Type B pancreatic cell (in vitro differentiated cells): ENCODE results near the gene STMND1. TPM values are rescaled to one million over a fixed set of nuclear protein-coding genes. Genes with fewer than 3 reads are reported as not detected.

ENCODE experiments used
- DNase-seq: peaks from one replicate; pipeline ENCODE4 v3.0.0; 2021; ENCODE audit warnings: mixed read lengths; ENCODE audit not compliant: unreplicated experiment; ENCODE audit errors: extremely low spot score
- H3K27ac Mint-ChIP-seq: 2 replicates; pipeline ENCODE4 v1.8.0; 2021; ENCODE audit warnings: mild to moderate bottlenecking, mixed read lengths
- H3K27me3 Mint-ChIP-seq: 2 replicates; pipeline ENCODE4 v1.8.0; 2021; ENCODE audit warnings: mixed read lengths
- H3K36me3 Mint-ChIP-seq: 2 replicates; pipeline ENCODE4 v1.8.0; 2021; ENCODE audit warnings: mixed read lengths
- H3K4me1 Mint-ChIP-seq: one replicate; pipeline ENCODE4 v1.8.0; 2021; ENCODE audit warnings: mixed read lengths; ENCODE audit not compliant: unreplicated experiment
- H3K4me3 Mint-ChIP-seq: 2 replicates; pipeline ENCODE4 v1.8.0; 2021; ENCODE audit warnings: mild to moderate bottlenecking, mixed read lengths
- H3K9me3 Mint-ChIP-seq: 2 replicates; pipeline ENCODE4 v1.8.0; 2021; ENCODE audit warnings: mixed read lengths
- total RNA-seq: library from RNA; stranded (reverse); gene quantifications from 2 replicates; pipeline ENCODE4 v1.2.1, GENCODE V29; 2021; ENCODE audit warnings: low replicate concordance
- TF ChIP-seq, protein P1 (sequence below): fragments of 200-600 bp; sonication (generic); conservative IDR thresholded peaks from 2 replicates; pipeline ENCODE4 v1.5.0; 2021; ENCODE audit warnings: antibody characterized with exemption, mild to moderate bottlenecking

STMND1 gene
- total RNA-seq, 1 donor from 2014 or later = 2.2 TPM

DNA sequence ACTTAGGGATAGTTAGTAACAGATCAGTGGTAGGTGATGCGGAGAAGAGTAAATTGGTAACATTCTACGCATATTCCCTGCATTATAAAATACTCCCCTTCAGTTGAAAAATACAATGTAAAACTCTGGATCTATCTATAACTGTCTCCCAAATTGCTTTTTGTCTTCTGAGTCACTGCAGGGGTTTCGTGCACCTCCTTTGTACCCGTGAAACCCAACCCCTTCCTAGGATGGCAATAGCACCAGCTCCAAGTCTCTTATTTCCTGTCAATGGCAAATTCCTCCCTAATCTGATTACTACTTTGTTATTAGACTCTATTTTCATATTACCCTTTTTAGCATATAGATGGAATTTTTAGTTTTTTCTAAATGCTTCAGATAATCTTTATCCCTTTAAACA is 20.6 kb upstream of the STMND1 start:
- Mint-ChIP-seq H3K9me3 (no peaks in the 10 kb centered on the region), H3K36me3 (no peaks in the 10 kb centered on the region), H3K27ac (no peak overlapping the region), H3K27me3 (peaks cover 11% of the 10 kb centered on the region), H3K4me3 (no peak overlapping the region), H3K4me1 (peaks cover 5% of the 10 kb centered on the region)
- TF ChIP-seq, protein P1, sequence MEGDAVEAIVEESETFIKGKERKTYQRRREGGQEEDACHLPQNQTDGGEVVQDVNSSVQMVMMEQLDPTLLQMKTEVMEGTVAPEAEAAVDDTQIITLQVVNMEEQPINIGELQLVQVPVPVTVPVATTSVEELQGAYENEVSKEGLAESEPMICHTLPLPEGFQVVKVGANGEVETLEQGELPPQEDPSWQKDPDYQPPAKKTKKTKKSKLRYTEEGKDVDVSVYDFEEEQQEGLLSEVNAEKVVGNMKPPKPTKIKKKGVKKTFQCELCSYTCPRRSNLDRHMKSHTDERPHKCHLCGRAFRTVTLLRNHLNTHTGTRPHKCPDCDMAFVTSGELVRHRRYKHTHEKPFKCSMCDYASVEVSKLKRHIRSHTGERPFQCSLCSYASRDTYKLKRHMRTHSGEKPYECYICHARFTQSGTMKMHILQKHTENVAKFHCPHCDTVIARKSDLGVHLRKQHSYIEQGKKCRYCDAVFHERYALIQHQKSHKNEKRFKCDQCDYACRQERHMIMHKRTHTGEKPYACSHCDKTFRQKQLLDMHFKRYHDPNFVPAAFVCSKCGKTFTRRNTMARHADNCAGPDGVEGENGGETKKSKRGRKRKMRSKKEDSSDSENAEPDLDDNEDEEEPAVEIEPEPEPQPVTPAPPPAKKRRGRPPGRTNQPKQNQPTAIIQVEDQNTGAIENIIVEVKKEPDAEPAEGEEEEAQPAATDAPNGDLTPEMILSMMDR = no peak
- DNase-seq = no peak

DNA sequence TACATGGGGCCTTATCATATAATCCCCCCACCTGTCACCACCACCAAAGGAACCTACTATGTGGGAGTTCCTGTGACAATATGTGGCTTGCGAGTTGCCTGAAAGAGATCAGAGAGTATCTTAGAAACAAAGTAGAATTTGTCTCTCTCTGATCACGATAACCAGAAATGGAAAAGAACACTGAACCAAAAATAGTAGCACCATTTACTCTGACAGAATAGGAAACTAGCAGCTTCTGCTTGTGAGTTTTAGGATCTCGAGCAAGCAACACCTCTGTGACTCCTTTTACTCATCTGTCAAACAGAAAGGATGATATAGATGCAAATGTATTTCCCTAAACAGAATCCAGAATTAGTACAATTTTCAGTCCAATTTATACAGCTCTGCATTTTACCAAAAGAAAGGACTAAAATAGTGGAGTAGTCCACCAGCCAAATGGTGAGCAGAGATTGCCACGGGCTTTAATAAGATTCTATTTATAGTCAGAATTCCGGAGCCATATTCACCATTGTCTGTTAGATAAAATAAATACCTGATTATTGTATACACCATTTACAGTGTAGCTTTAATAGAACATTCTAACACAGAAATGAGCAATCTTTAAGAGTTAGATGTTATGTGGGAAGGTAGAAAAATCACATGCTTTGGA is 19.9 kb upstream of the STMND1 start:
- Mint-ChIP-seq H3K4me1 (peaks cover 5% of the 10 kb centered on the region), H3K27me3 (peaks cover 9% of the 10 kb centered on the region), H3K9me3 (no peaks in the 10 kb centered on the region), H3K4me3 (no peak overlapping the region), H3K27ac (no peak overlapping the region), H3K36me3 (no peaks in the 10 kb centered on the region)
- TF ChIP-seq, protein P1 = no peak
- DNase-seq = no peak

DNA sequence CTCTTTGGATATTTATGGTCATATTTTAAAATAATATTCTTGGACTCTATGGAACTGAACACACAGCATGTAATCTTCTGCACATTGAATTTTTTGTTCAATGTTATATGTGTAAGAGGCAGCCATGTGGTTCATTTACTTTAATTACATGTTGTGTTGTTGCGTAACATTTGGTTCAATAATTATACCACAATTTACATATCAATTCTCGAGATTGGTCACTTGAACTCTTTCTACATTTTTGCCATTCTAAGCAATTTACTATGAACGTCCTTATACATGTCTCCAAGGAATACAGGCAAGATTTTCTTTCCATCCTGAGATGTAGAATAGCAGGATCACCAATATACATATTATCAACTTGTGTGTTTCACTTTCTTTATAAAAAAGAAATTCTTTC is 18.5 kb upstream of the STMND1 start:
- no peak overlapping the region for H3K27ac Mint-ChIP-seq
- TF ChIP-seq, protein P1 = no peak
- peaks cover 5% of the 10 kb centered on the region for H3K4me1 Mint-ChIP-seq
- H3K9me3 Mint-ChIP-seq = no peaks in the 10 kb centered on the region
- no peak for DNase-seq
- peaks cover 4% of the 10 kb centered on the region for H3K27me3 Mint-ChIP-seq
- H3K36me3 Mint-ChIP-seq = no peaks in the 10 kb centered on the region
- H3K4me3 Mint-ChIP-seq = no peak overlapping the region

DNA sequence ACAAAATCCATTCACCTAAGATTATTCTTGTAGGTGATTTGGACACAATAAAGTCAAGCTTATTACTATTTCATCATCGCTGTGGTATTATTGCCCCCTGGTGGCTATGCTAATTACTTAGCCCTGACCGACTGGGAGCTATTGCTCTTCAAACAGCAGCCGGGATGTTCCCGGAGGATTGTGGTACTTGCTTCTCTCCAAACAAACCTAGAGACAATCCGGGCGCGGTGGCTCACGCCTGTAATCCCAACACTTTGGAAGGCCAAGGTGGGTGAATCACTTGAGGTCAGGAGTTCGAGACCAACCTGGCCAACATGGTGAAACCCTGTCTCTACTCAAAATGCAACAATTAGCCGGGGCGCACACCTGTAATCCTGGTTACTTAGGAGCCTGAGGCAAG is 15.4 kb upstream of the STMND1 start:
- Mint-ChIP-seq H3K27ac (no peak overlapping the region), H3K4me1 (peaks cover 2% of the 10 kb centered on the region), H3K9me3 (peaks cover 6% of the 10 kb centered on the region), H3K27me3 (no peaks in the 10 kb centered on the region), H3K4me3 (no peak overlapping the region), H3K36me3 (no peaks in the 10 kb centered on the region)
- TF ChIP-seq, protein P1 = peak; percentile 79
- DNase-seq = no peak

DNA sequence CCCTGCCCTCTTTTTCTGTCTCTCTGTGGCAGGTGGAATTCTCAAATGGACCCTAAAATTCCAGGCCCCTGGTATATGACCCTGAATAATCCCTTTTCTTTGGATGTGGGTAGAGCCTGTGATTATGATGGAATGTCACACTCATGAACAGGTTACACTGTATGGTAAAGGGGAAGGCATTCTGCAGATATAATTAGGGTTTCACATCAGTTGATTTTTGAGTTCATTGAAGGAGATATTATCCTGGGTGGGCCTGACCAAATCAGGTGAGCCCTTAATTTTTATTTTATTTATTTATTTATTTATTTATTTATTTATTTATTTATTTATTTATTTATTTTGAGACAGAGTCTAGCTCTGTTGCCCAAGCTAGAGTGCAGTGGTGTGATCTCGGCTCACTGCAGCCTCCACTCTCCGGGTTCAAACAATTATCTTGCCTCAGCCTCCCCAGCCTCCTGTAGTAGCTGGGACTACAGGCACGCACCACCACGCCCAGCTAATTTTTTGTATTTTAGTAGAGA is 13.7 kb upstream of the STMND1 start:
- no peak overlapping the region for H3K27ac Mint-ChIP-seq

More for the DNA sequence above, 13.7 kb upstream of the STMND1 start:
- Mint-ChIP-seq H3K4me3 (no peak overlapping the region), H3K4me1 (no peaks in the 10 kb centered on the region), H3K9me3 (peaks cover 6% of the 10 kb centered on the region), H3K27me3 (no peaks in the 10 kb centered on the region), H3K36me3 (no peaks in the 10 kb centered on the region)
- DNase-seq = no peak
- TF ChIP-seq, protein P1 = no peak
